OCI-LY1 (cell line): ENCODE data around the gene ELMO1.

Experiments used
- H2AFZ ChIP-seq: fragments of 200-600 bp; sonication (generic), shearing (Covaris generic); 2 replicates; pipeline ENCODE4 v1.6.0; 2014; ENCODE audit warnings: antibody characterized with exemption, mild to moderate bottlenecking, low read length
- H3F3A ChIP-seq: fragments of 200-600 bp; sonication (generic), shearing (Covaris generic); 2 replicates; pipeline ENCODE4 v1.6.0; 2014; ENCODE audit warnings: mild to moderate bottlenecking, antibody characterized with exemption, low read length, moderate library complexity; ENCODE audit not compliant: insufficient read depth
- H3K27ac ChIP-seq: fragments of 200-600 bp; sonication (generic); 2 replicates; pipeline ENCODE4 v1.5.1; 2014; ENCODE audit warnings: low read length, mixed run types, mild to moderate bottlenecking, low read depth; ENCODE audit not compliant: poor library complexity, severe bottlenecking
- H3K27me3 ChIP-seq: fragments of 200-600 bp; sonication (generic); 2 replicates; pipeline ENCODE4 v1.6.0; 2014; ENCODE audit warnings: antibody characterized with exemption, mild to moderate bottlenecking, low read length, moderate library complexity; ENCODE audit not compliant: insufficient read depth
- H3K36me3 ChIP-seq: fragments of 200-600 bp; sonication (generic); 2 replicates; pipeline ENCODE4 v1.6.1; 2014; ENCODE audit warnings: mild to moderate bottlenecking, antibody characterized with exemption, low read length, moderate library complexity, mixed read lengths; ENCODE audit not compliant: insufficient read depth
- H3K4me1 ChIP-seq: fragments of 200-600 bp; sonication (generic); 2 replicates; pipeline ENCODE4 v1.5.1; 2014; ENCODE audit warnings: mild to moderate bottlenecking, low read length, moderate library complexity; ENCODE audit not compliant: insufficient read depth, severe bottlenecking
- H3K4me2 ChIP-seq: fragments of 200-600 bp; sonication (generic), shearing (Covaris generic); 2 replicates; pipeline ENCODE4 v1.6.1; 2014; ENCODE audit warnings: low read length
- H3K4me3 ChIP-seq: fragments of 200-600 bp; sonication (generic); 2 replicates; pipeline ENCODE4 v1.5.1; 2014; ENCODE audit warnings: low read length, low read depth, mild to moderate bottlenecking, mixed read lengths; ENCODE audit not compliant: poor library complexity, severe bottlenecking
- H3K79me2 ChIP-seq: fragments of 200-600 bp; shearing (Covaris generic); 2 replicates; pipeline ENCODE4 v1.6.1; 2016; ENCODE audit warnings: mixed run types, low read length, mixed read lengths; ENCODE audit not compliant: insufficient read depth
- H3K9ac ChIP-seq: fragments of 200-600 bp; sonication (generic), shearing (Covaris generic); 2 replicates; pipeline ENCODE4 v1.6.1; 2014; ENCODE audit warnings: mild to moderate bottlenecking, low read length, mixed read lengths
- H3K9me2 ChIP-seq: fragments of 200-600 bp; sonication (generic), shearing (Covaris generic); 2 replicates; pipeline ENCODE4 v1.6.1; 2014; ENCODE audit warnings: low read depth, mild to moderate bottlenecking, low read length, mixed read lengths
- H3K9me3 ChIP-seq: fragments of 200-600 bp; shearing (Covaris generic); 2 replicates; pipeline ENCODE4 v1.6.1; 2014; ENCODE audit warnings: low read length, mixed read lengths
- H4K20me1 ChIP-seq: fragments of 200-600 bp; sonication (generic), shearing (Covaris generic); 2 replicates; pipeline ENCODE4 v1.6.0; 2016; ENCODE audit warnings: mild to moderate bottlenecking, low read length; ENCODE audit not compliant: insufficient read depth
- CTCF ChIP-seq: fragments of 200-600 bp; sonication (generic), shearing (Covaris generic); IDR thresholded peaks from 2 replicates; pipeline ENCODE4 v1.5.1; 2017; ENCODE audit warnings: mild to moderate bottlenecking, antibody characterized with exemption, low read length, moderate library complexity, mixed read lengths
- EZH2 ChIP-seq: fragments of 200-600 bp; sonication (generic), shearing (Covaris generic); IDR thresholded peaks from 2 replicates; pipeline ENCODE4 v1.8.0; 2017; ENCODE audit warnings: borderline replicate concordance, mixed run types, mild to moderate bottlenecking, antibody characterized with exemption, low read length, moderate library complexity, mixed read lengths

ELMO1 gene

GRCh38 chr7:37494926-37495325, 46.3 kb upstream of the ELMO1 start:
- Histone ChIP-seq H3K9ac (no peak overlapping the region), H3F3A (no peaks in the 10 kb centered on the region), H3K4me3 (no peak overlapping the region), H3K4me2 (no peak overlapping the region), H3K9me3 (no peaks in the 10 kb centered on the region), H3K36me3 (no peaks in the 10 kb centered on the region), H3K4me1 (no peaks in the 10 kb centered on the region), H4K20me1 (no peaks in the 10 kb centered on the region), H3K27me3 (no peaks in the 10 kb centered on the region), H3K79me2 (no peaks in the 10 kb centered on the region), H3K9me2 (no peaks in the 10 kb centered on the region), H3K27ac (no peak overlapping the region), H2AFZ (no peak overlapping the region)
- no peak for TF ChIP-seq EZH2

DNA sequence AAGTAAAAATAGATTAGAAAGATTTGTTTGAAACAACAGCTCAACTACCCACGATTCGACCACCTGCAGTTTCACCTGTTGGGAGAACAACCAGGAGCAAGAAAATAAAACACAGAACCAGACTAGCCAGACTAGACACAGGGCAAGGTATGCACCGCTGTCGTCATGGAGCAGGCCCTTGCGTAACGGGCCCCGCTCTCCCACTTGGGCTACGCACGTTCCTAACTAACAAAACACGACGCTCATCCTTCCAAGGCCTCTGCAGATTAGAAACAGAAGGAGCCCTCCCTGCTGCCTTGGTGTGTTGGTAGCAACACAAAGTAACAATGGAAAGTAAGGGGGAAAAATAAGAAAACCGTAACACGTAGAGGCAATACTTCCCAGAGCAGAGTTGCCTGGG, 45.1 kb upstream of the ELMO1 start:
- no peaks in the 10 kb centered on the region for H3K4me1 ChIP-seq
- no peaks in the 10 kb centered on the region for H3F3A ChIP-seq
- no peaks in the 10 kb centered on the region for H3K9me3 ChIP-seq
- H3K9ac ChIP-seq, result no peak overlapping the region
- no peak for TF ChIP-seq EZH2
- TF ChIP-seq CTCF, result no peak
- H4K20me1 ChIP-seq, result no peaks in the 10 kb centered on the region
- no peaks in the 10 kb centered on the region for H3K79me2 ChIP-seq
- no peak overlapping the region for H3K27ac ChIP-seq
- H2AFZ ChIP-seq, result no peak overlapping the region
- no peaks in the 10 kb centered on the region for H3K36me3 ChIP-seq
- H3K4me3 ChIP-seq, result no peak overlapping the region
- H3K27me3 ChIP-seq, result no peaks in the 10 kb centered on the region
- no peak overlapping the region for H3K4me2 ChIP-seq
- H3K9me2 ChIP-seq, result no peaks in the 10 kb centered on the region

- H3K9me2 ChIP-seq, result no peaks in the 10 kb centered on the region
- H3K4me1 ChIP-seq, result no peaks in the 10 kb centered on the region
- no peak for TF ChIP-seq EZH2
- TF ChIP-seq CTCF, result no peak
- H3K27me3 ChIP-seq, result no peaks in the 10 kb centered on the region
- no peak overlapping the region for H2AFZ ChIP-seq
- H3K27ac ChIP-seq, result no peak overlapping the region
- no peaks in the 10 kb centered on the region for H3F3A ChIP-seq
- H3K9me3 ChIP-seq, result peaks cover 3% of the 10 kb centered on the region; the same call in 1 of the 2 replicates
- no peaks in the 10 kb centered on the region for H3K36me3 ChIP-seq
- no peak overlapping the region for H3K4me2 ChIP-seq
- H3K9ac ChIP-seq, result no peak overlapping the region
- H3K79me2 ChIP-seq, result no peaks in the 10 kb centered on the region
- H4K20me1 ChIP-seq, result no peaks in the 10 kb centered on the region
- no peak overlapping the region for H3K4me3 ChIP-seq
Measured at GRCh38 chr7:37493123-37493522, 44.5 kb upstream of the ELMO1 start.

- H3K27me3 ChIP-seq, result no peaks in the 10 kb centered on the region
- no peak overlapping the region for H3K4me2 ChIP-seq
- H2AFZ ChIP-seq, result no peak overlapping the region
Measured at GRCh38 chr7:37491919-37492694, 43.4 kb upstream of the ELMO1 start.

More at GRCh38 chr7:37491919-37492694, 43.4 kb upstream of the ELMO1 start:
- Histone ChIP-seq H3K79me2 (no peaks in the 10 kb centered on the region), H3K9me3 (peaks cover 5% of the 10 kb centered on the region; the same call in 1 of the 2 replicates), H4K20me1 (no peaks in the 10 kb centered on the region), H3K9ac (no peak overlapping the region), H3K4me1 (no peaks in the 10 kb centered on the region), H3K27ac (no peak overlapping the region), H3K36me3 (no peaks in the 10 kb centered on the region), H3F3A (no peaks in the 10 kb centered on the region), H3K9me2 (no peaks in the 10 kb centered on the region), H3K4me3 (no peak overlapping the region)
- TF ChIP-seq EZH2, result no peak
- peak; percentile 31; the same call in 1 of the 2 replicates for TF ChIP-seq CTCF
